H9 (cell line): Measurements from ENCODE around the gene UPF2. TPM values are rescaled to one million over a fixed set of nuclear protein-coding genes. Genes with fewer than 3 reads are reported as not detected.

ENCODE experiments used
- DNase-seq: peaks from one replicate; pipeline ENCODE4 v3.0.0-alpha.2; 2017
- H2AFZ ChIP-seq: one replicate; pipeline ENCODE4 v1.6.1; 2013; ENCODE audit warnings: mild to moderate bottlenecking, low read length, control low read depth, moderate library complexity
- H2AK5ac ChIP-seq: 2 replicates; pipeline ENCODE4 v1.6.1; 2013; ENCODE audit warnings: low read length, control low read depth, mixed read lengths; ENCODE audit not compliant: insufficient read length
- H2BK120ac ChIP-seq: one replicate; pipeline ENCODE4 v1.6.1; 2013; ENCODE audit warnings: low read depth, mild to moderate bottlenecking, low read length, control low read depth, inconsistent platforms; ENCODE audit not compliant: poor library complexity, severe bottlenecking
- H2BK12ac ChIP-seq: 2 replicates; pipeline ENCODE4 v1.6.1; 2013; ENCODE audit warnings: low read length, control low read depth, mixed read lengths, low read depth; ENCODE audit not compliant: insufficient read length
- H2BK15ac ChIP-seq: 2 replicates; pipeline ENCODE4 v1.6.1; 2013; ENCODE audit warnings: low read depth, low read length, control low read depth
- H2BK20ac ChIP-seq: one replicate; pipeline ENCODE4 v1.6.1; 2013; ENCODE audit warnings: low read depth, mild to moderate bottlenecking, low read length, control low read depth, inconsistent platforms; ENCODE audit not compliant: poor library complexity, severe bottlenecking
- H2BK5ac ChIP-seq: 2 replicates; pipeline ENCODE4 v1.6.1; 2013; ENCODE audit warnings: low read length, control low read depth, mixed read lengths; ENCODE audit not compliant: insufficient read length
- H3K14ac ChIP-seq: 2 replicates; pipeline ENCODE4 v1.6.1; 2013; ENCODE audit warnings: low read length, control low read depth; ENCODE audit not compliant: insufficient read depth
- H3K18ac ChIP-seq: 2 replicates; pipeline ENCODE4 v1.6.1; 2013; ENCODE audit warnings: low read depth, mild to moderate bottlenecking, mixed read lengths, low read length, control low read depth; ENCODE audit not compliant: insufficient read length
- H3K23ac ChIP-seq: 2 replicates; pipeline ENCODE4 v1.6.1; 2013; ENCODE audit warnings: low read length, control low read depth, mixed read lengths, low read depth; ENCODE audit not compliant: insufficient read length
- H3K23me2 ChIP-seq: 2 replicates; pipeline ENCODE4 v1.6.1; 2013; ENCODE audit warnings: low read depth, mild to moderate bottlenecking, mixed read lengths, low read length, control low read depth; ENCODE audit not compliant: insufficient read length, poor library complexity, severe bottlenecking
- H3K27ac ChIP-seq: 2 replicates; pipeline ENCODE4 v1.5.1; 2013; ENCODE audit warnings: low read length, control low read depth, mixed read lengths, low read depth; ENCODE audit not compliant: insufficient read length
- H3K27me3 ChIP-seq: 2 replicates; pipeline ENCODE4 v1.6.1; 2013; ENCODE audit warnings: low read length, control low read depth, inconsistent platforms; ENCODE audit not compliant: insufficient read depth
- H3K4ac ChIP-seq: 2 replicates; pipeline ENCODE4 v1.6.1; 2013; ENCODE audit warnings: low read depth, mild to moderate bottlenecking, control low read depth, inconsistent platforms, low read length, moderate library complexity
- H3K4me1 ChIP-seq: 2 replicates; pipeline ENCODE4 v1.6.1; 2013; ENCODE audit warnings: low read length, control low read depth, inconsistent platforms; ENCODE audit not compliant: insufficient read depth
- H3K4me2 ChIP-seq: 2 replicates; pipeline ENCODE4 v1.6.1; 2013; ENCODE audit warnings: low read length, control low read depth, mixed read lengths; ENCODE audit not compliant: insufficient read length, insufficient read depth
- H3K56ac ChIP-seq: 2 replicates; pipeline ENCODE4 v1.6.1; 2013; ENCODE audit warnings: low read depth, mild to moderate bottlenecking, mixed read lengths, low read length, control low read depth; ENCODE audit not compliant: insufficient read length
- H3K79me1 ChIP-seq: 2 replicates; pipeline ENCODE4 v1.6.1; 2013; ENCODE audit warnings: low read depth, mild to moderate bottlenecking, moderate library complexity, low read length, control low read depth, inconsistent platforms; ENCODE audit not compliant: insufficient read depth, poor library complexity, severe bottlenecking
- H3K79me2 ChIP-seq: 2 replicates; pipeline ENCODE4 v1.6.1; 2013; ENCODE audit warnings: low read length, control low read depth, inconsistent platforms; ENCODE audit not compliant: insufficient read depth
- H3K9ac ChIP-seq: 2 replicates; pipeline ENCODE4 v1.6.1; 2013; ENCODE audit warnings: low read length, control low read depth, mixed read lengths; ENCODE audit not compliant: insufficient read length; ENCODE audit errors: extremely low read depth
- H3K9me3 ChIP-seq: one replicate; pipeline ENCODE4 v1.6.1; 2013; ENCODE audit warnings: low read depth, low read length, inconsistent platforms; ENCODE audit not compliant: control insufficient read depth
- H3T11ph ChIP-seq: one replicate; pipeline ENCODE4 v1.6.1; 2013; ENCODE audit warnings: mild to moderate bottlenecking, low read length, control low read depth, inconsistent platforms
- H4K20me1 ChIP-seq: one replicate; pipeline ENCODE4 v1.6.1; 2013; ENCODE audit not compliant: control insufficient read depth, insufficient read length, insufficient read depth
- H4K5ac ChIP-seq: 2 replicates; pipeline ENCODE4 v1.6.1; 2013; ENCODE audit warnings: low read depth, mild to moderate bottlenecking, mixed read lengths, low read length, control low read depth; ENCODE audit not compliant: insufficient read length
- H4K8ac ChIP-seq: replicated peaks from 2 replicates; pipeline ENCODE4 v1.6.1; 2013; ENCODE audit warnings: low read length, control low read depth, mixed read lengths, low read depth; ENCODE audit not compliant: insufficient read length
- H4K91ac ChIP-seq: 2 replicates; pipeline ENCODE4 v1.6.1; 2013; ENCODE audit warnings: low read depth, mild to moderate bottlenecking, moderate library complexity, mixed read lengths, low read length, control low read depth; ENCODE audit not compliant: insufficient read length
- H3K27ac Mint-ChIP-seq, 3 experiments: 2 replicates in 2 of 3; 3 replicates in 1 of 3; pipeline ENCODE4 v1.8.0; 2020 to 2021; ENCODE audit warnings: mixed read lengths in 3 of 3, mild to moderate bottlenecking in 1 of 3, moderate library complexity in 1 of 3
- H3K27me3 Mint-ChIP-seq: 2 replicates; pipeline ENCODE4 v1.8.0; 2021; ENCODE audit warnings: low read depth, mild to moderate bottlenecking, moderate library complexity, mixed read lengths
- H3K36me3 Mint-ChIP-seq, 3 experiments: 2 replicates in 2 of 3; 3 replicates in 1 of 3; pipeline ENCODE4 v1.8.0; 2020 to 2021; ENCODE audit warnings: low read depth in 3 of 3, mixed read lengths in 3 of 3; ENCODE audit not compliant: insufficient read depth in 1 of 3
- H3K4me1 Mint-ChIP-seq, 2 experiments: 2 replicates each; pipeline ENCODE4 v1.8.0; 2020; ENCODE audit warnings: mixed read lengths in 2 of 2
- H3K4me3 Mint-ChIP-seq, 2 experiments: 2 replicates in 1 of 2; 3 replicates in 1 of 2; pipeline ENCODE4 v1.8.0; 2020 to 2021; ENCODE audit warnings: mild to moderate bottlenecking in 2 of 2, mixed read lengths in 2 of 2, moderate library complexity in 1 of 2
- H3K9me3 Mint-ChIP-seq, 2 experiments: 2 replicates in 1 of 2; 3 replicates in 1 of 2; pipeline ENCODE4 v1.8.0; 2020; ENCODE audit warnings: mild to moderate bottlenecking in 2 of 2, mixed read lengths in 2 of 2, moderate library complexity in 1 of 2
- WGBS: extraction: QIAGEN DNeasy Blood & Tissue Kit; methylation state at CpG from one replicate; pipeline ENCODE4 v1.1.7; 2013; ENCODE audit warnings: missing lambda C conversion rate, low lambda C conversion rate, mixed read lengths; ENCODE audit not compliant: insufficient read length; ENCODE audit errors: extremely low coverage; 5-methylcytosine and 5-hydroxymethylcytosine counted together
- total RNA-seq: library from RNA; stranded (reverse); gene quantifications from 2 replicates; pipeline ENCODE4 v1.2.1, GENCODE V29; 2021
- TF ChIP-seq, protein P1 (sequence below): fragments of 200-600 bp; sonication (generic); conservative IDR thresholded peaks from 3 replicates; pipeline ENCODE4 v1.8.0; 2021; ENCODE audit warnings: antibody characterized with exemption, mild to moderate bottlenecking

UPF2 gene
- total RNA-seq, 1 experiment from 2014 or later = 34.1 TPM

DNA sequence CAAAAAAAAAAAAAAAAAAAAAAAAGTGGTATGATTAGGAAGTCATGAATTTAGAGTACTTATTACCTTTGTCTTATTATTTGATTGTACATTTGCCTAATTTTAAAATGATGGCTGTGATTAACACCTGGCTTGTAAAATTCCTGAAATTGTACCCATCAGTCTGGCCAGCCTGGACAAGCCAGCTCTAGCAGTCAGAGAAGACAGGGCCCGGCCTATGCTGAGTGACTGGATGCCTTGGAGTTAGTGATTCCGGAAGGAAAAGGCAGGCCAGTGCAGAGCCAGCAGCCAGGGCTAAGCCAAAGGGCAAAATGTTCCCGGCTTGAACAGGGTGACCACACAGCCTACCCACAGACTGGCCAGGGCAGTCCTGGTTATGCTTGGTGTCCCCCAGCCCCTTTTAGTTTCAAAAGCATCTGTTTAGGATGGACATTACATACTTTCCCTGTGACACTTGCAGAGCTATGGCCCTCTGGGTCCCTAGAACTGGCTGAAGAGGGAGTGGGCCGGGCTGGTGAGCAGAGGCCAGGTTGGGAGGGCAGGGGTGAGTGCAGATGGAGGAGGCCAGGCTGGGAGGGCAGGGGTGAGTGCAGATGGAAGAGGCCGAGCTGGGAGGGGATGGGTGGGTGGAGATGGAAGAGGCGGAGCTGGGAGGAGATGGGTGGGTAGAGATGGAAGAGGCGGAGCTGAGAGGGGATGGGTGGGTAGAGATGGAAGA is 157.7 kb downstream of the UPF2 start:
- no peaks in the 10 kb centered on the region; the same call in 1 of the 2 replicates for H3K27me3 Mint-ChIP-seq
- no peaks in the 10 kb centered on the region for H4K20me1 ChIP-seq
- H3K9ac ChIP-seq = no peak overlapping the region
- H4K91ac ChIP-seq = no peak overlapping the region
- H3K56ac ChIP-seq = no peak overlapping the region
- DNase-seq = no peak
- H3K4me3 Mint-ChIP-seq = no peak overlapping the region
- no peaks in the 10 kb centered on the region for H3K27me3 ChIP-seq
- H3K14ac ChIP-seq = no peak overlapping the region
- H3K79me2 ChIP-seq = no peaks in the 10 kb centered on the region
- no peaks in the 10 kb centered on the region for H3K4me1 ChIP-seq
- H3T11ph ChIP-seq = no peak overlapping the region
- H3K4me2 ChIP-seq = no peak overlapping the region
- no peak overlapping the region for H2BK12ac ChIP-seq
- no peaks in the 10 kb centered on the region for H3K79me1 ChIP-seq
- H3K18ac ChIP-seq = no peak overlapping the region
- no peak overlapping the region for H2BK5ac ChIP-seq
- WGBS = no CpG with 5 or more reads among the region's 7 CpGs
- H3K23me2 ChIP-seq = no peaks in the 10 kb centered on the region
- H3K9me3 Mint-ChIP-seq = no peaks in the 10 kb centered on the region; a peak in 1 of 5 replicates
- H3K23ac ChIP-seq = no peak overlapping the region
- no peak overlapping the region for H3K27ac Mint-ChIP-seq
- no peak overlapping the region for H2AK5ac ChIP-seq
- H3K4ac ChIP-seq = no peak overlapping the region
- peaks cover 8 to 9% of the 10 kb centered on the region in 2 experiments for H3K4me1 Mint-ChIP-seq
- no peak overlapping the region for H2BK15ac ChIP-seq
- H4K8ac ChIP-seq = no peak overlapping the region
- no peak overlapping the region for H4K5ac ChIP-seq
- no peak overlapping the region for H2AFZ ChIP-seq
- no peaks in the 10 kb centered on the region for H3K36me3 Mint-ChIP-seq
- TF ChIP-seq, protein P1, sequence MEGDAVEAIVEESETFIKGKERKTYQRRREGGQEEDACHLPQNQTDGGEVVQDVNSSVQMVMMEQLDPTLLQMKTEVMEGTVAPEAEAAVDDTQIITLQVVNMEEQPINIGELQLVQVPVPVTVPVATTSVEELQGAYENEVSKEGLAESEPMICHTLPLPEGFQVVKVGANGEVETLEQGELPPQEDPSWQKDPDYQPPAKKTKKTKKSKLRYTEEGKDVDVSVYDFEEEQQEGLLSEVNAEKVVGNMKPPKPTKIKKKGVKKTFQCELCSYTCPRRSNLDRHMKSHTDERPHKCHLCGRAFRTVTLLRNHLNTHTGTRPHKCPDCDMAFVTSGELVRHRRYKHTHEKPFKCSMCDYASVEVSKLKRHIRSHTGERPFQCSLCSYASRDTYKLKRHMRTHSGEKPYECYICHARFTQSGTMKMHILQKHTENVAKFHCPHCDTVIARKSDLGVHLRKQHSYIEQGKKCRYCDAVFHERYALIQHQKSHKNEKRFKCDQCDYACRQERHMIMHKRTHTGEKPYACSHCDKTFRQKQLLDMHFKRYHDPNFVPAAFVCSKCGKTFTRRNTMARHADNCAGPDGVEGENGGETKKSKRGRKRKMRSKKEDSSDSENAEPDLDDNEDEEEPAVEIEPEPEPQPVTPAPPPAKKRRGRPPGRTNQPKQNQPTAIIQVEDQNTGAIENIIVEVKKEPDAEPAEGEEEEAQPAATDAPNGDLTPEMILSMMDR = no peak
- H2BK120ac ChIP-seq = no peak overlapping the region
- no peak overlapping the region for H2BK20ac ChIP-seq
- H3K9me3 ChIP-seq = no peaks in the 10 kb centered on the region
- H3K27ac ChIP-seq = no peak overlapping the region
